Hepatocyte (in vitro differentiated cells): Measurements from ENCODE around the gene PDLIM7. TPM values are rescaled to one million over a fixed set of nuclear protein-coding genes. Genes with fewer than 3 reads are reported as not detected.

Experiments
- DNase-seq: peaks from one replicate; pipeline ENCODE4 v3.0.0-alpha.2; 2016; ENCODE audit warnings: low spot score
- H2AFZ ChIP-seq: fragments of 200-600 bp; sonication (generic); 2 replicates; pipeline ENCODE4 v1.6.0; 2016; ENCODE audit warnings: antibody characterized with exemption, mild to moderate bottlenecking
- H3K27ac ChIP-seq: fragments of 200-600 bp; sonication (generic); 2 replicates; pipeline ENCODE4 v1.5.1; 2016; ENCODE audit warnings: mild to moderate bottlenecking
- H3K27me3 ChIP-seq: fragments of 200-600 bp; sonication (generic); 2 replicates; pipeline ENCODE4 v1.6.1; 2016
- H3K36me3 ChIP-seq: fragments of 200-600 bp; sonication (generic); replicated peaks from 2 replicates; pipeline ENCODE4 v1.5.1; 2016; ENCODE audit warnings: low read depth; ENCODE audit not compliant: insufficient read depth
- H3K4me1 ChIP-seq: fragments of 200-600 bp; sonication (generic); 2 replicates; pipeline ENCODE4 v1.5.1; 2016; ENCODE audit warnings: mild to moderate bottlenecking, moderate library complexity; ENCODE audit not compliant: insufficient read depth
- H3K4me2 ChIP-seq: fragments of 200-600 bp; sonication (generic); 2 replicates; pipeline ENCODE4 v1.6.0; 2016
- H3K4me3 ChIP-seq: fragments of 200-600 bp; sonication (generic); 2 replicates; pipeline ENCODE4 v1.5.1; 2016; ENCODE audit warnings: mild to moderate bottlenecking
- H3K79me2 ChIP-seq: fragments of 200-600 bp; sonication (generic); 2 replicates; pipeline ENCODE4 v1.6.0; 2017; ENCODE audit warnings: mild to moderate bottlenecking
- H3K9me2 ChIP-seq: fragments of 200-600 bp; sonication (generic); replicated peaks from 2 replicates; pipeline ENCODE4 v1.6.0; 2017; ENCODE audit warnings: mild to moderate bottlenecking; ENCODE audit not compliant: insufficient read depth
- H3K9me3 ChIP-seq: fragments of 200-600 bp; sonication (generic); 2 replicates; pipeline ENCODE4 v1.5.1; 2016; ENCODE audit warnings: low read depth, mild to moderate bottlenecking
- H4K20me1 ChIP-seq: fragments of 200-600 bp; sonication (generic); 2 replicates; pipeline ENCODE4 v1.6.0; 2016; ENCODE audit warnings: mild to moderate bottlenecking; ENCODE audit not compliant: insufficient read depth, poor library complexity, severe bottlenecking
- CTCF ChIP-seq: fragments of 200-600 bp; sonication (generic); IDR thresholded peaks from 2 replicates; pipeline ENCODE4 v1.5.1; 2016; ENCODE audit warnings: antibody characterized with exemption, mild to moderate bottlenecking; ENCODE audit not compliant: poor library complexity
- EZH2 ChIP-seq: fragments of 200-600 bp; sonication (generic); IDR thresholded peaks from 2 replicates; pipeline ENCODE4 v1.6.1; 2016; ENCODE audit warnings: antibody characterized with exemption, mild to moderate bottlenecking, borderline replicate concordance
- EZH2phosphoT487 ChIP-seq: fragments of 200-600 bp; sonication (generic); IDR thresholded peaks from one replicate; pipeline ENCODE4 v1.6.1; 2018; ENCODE audit warnings: antibody characterized with exemption, mild to moderate bottlenecking, low read depth, moderate library complexity; ENCODE audit not compliant: unreplicated experiment, severe bottlenecking
- WGBS: methylation state at CpG from one replicate; pipeline ENCODE4 v1.1.6; 2016; ENCODE audit warnings: low lambda C conversion rate; ENCODE audit errors: missing lambda C conversion rate; 5-methylcytosine and 5-hydroxymethylcytosine counted together
- polyA plus RNA-seq: library from polyadenylated mRNA; unstranded; fragments of >200 nt; fragmentation: Nextera tagmentation; extraction: Ambion mirVana; gene quantifications from 2 replicates; pipeline ENCODE4 v1.2.1, GENCODE V29; 2016
- total RNA-seq: library from RNA; depleted of rRNA; stranded (reverse); fragments of >200 nt; gene quantifications from 2 replicates; pipeline ENCODE4 v1.2.3, GENCODE V29; 2014

The PDLIM7 gene
- total and polyA plus RNA-seq, 2 experiments from 2014 or later = 57.1 to 143 TPM

- Histone ChIP-seq H3K4me2 (no peak overlapping the region), H3K9me3 (no peaks in the 10 kb centered on the region)
These were observed 63.0 kb downstream of the PDLIM7 start for GRCh38 chr5:177434437-177434836.

GRCh38 chr5:177433658-177434217 lies 63.7 kb downstream of the PDLIM7 start:
- no peak for DNase-seq
- Histone ChIP-seq H3K79me2 (peaks cover 10% of the 10 kb centered on the region), H3K4me3 (no peak overlapping the region), H3K4me2 (no peak overlapping the region), H2AFZ (no peak overlapping the region), H3K4me1 (no peaks in the 10 kb centered on the region), H3K9me3 (no peaks in the 10 kb centered on the region), H3K27me3 (no peaks in the 10 kb centered on the region), H3K36me3 (no peaks in the 10 kb centered on the region), H4K20me1 (no peaks in the 10 kb centered on the region), H3K27ac (no peak overlapping the region), H3K9me2 (no peaks in the 10 kb centered on the region)
- 96% methylated on average over 26 of the region's 29 CpGs for WGBS
- no peak for TF ChIP-seq EZH2
- no peak for TF ChIP-seq EZH2phosphoT487

More at GRCh38 chr5:177434437-177434836, 63.0 kb downstream of the PDLIM7 start:
- no peak overlapping the region for H2AFZ ChIP-seq
- no peaks in the 10 kb centered on the region for H3K27me3 ChIP-seq
- DNase-seq = no peak
- no peaks in the 10 kb centered on the region for H3K9me2 ChIP-seq
- WGBS = 95% methylated on average over 8 of the region's 8 CpGs
- TF ChIP-seq EZH2phosphoT487 = no peak
- TF ChIP-seq CTCF = no peak
- TF ChIP-seq EZH2 = no peak
- H3K27ac ChIP-seq = no peak overlapping the region
- H4K20me1 ChIP-seq = no peaks in the 10 kb centered on the region
- no peak overlapping the region for H3K4me3 ChIP-seq
- H3K36me3 ChIP-seq = no peaks in the 10 kb centered on the region
- peaks cover 4% of the 10 kb centered on the region for H3K79me2 ChIP-seq
- no peaks in the 10 kb centered on the region for H3K4me1 ChIP-seq

Other genes with a start within 250 kb of the PDLIM7 start
- gene RAB24, start 193.9 kb downstream of the PDLIM7 start, total RNA-seq = 25.7 and 30.3 TPM in 2 replicates
- 64.6 and 76.6 TPM in 2 replicates for gene RAB24, start 193.9 kb downstream of the PDLIM7 start, polyA plus RNA-seq
- gene PRELID1, start 193.8 kb downstream of the PDLIM7 start, total RNA-seq = 228 and 245 TPM in 2 replicates
- gene PRELID1, start 193.8 kb downstream of the PDLIM7 start, polyA plus RNA-seq = 255 and 282 TPM in 2 replicates
- gene MXD3, start 185.7 kb downstream of the PDLIM7 start, total RNA-seq = 14.0 and 22.3 TPM in 2 replicates
- gene MXD3, start 185.7 kb downstream of the PDLIM7 start, polyA plus RNA-seq = 11.9 and 16.5 TPM in 2 replicates
- gene LMAN2, start 145.9 kb downstream of the PDLIM7 start, total RNA-seq = 357 and 366 TPM in 2 replicates
- gene LMAN2, start 145.9 kb downstream of the PDLIM7 start, polyA plus RNA-seq = 381 and 391 TPM in 2 replicates
- 26.1 and 36.5 TPM in 2 replicates for gene RGS14, start 139.7 kb downstream of the PDLIM7 start, total RNA-seq
- gene RGS14, start 139.7 kb downstream of the PDLIM7 start, polyA plus RNA-seq = 30.7 and 37.0 TPM in 2 replicates
- gene SLC34A1, start 113.2 kb downstream of the PDLIM7 start, total RNA-seq = 0.12 TPM in 1 of 2 replicates, not detected in the other
- gene SLC34A1, start 113.2 kb downstream of the PDLIM7 start, polyA plus RNA-seq = 0.33 TPM in 1 of 2 replicates, not detected in the other
- gene PFN3, start 96.9 kb downstream of the PDLIM7 start, total RNA-seq = not detected in 2 replicates
- gene PFN3, start 96.9 kb downstream of the PDLIM7 start, polyA plus RNA-seq = not detected in 2 replicates
- gene F12, start 88.0 kb downstream of the PDLIM7 start, total RNA-seq = 16.5 and 18.2 TPM in 2 replicates
- gene F12, start 88.0 kb downstream of the PDLIM7 start, polyA plus RNA-seq = 46.6 and 49.8 TPM in 2 replicates
- gene GRK6, start 70.9 kb downstream of the PDLIM7 start, total RNA-seq = 29.3 and 31.6 TPM in 2 replicates
- 27.3 and 31.1 TPM in 2 replicates for gene GRK6, start 70.9 kb downstream of the PDLIM7 start, polyA plus RNA-seq
- 4.8 TPM in 2 replicates for gene PRR7, start 50.8 kb downstream of the PDLIM7 start, total RNA-seq
- 11.7 and 14.3 TPM in 2 replicates for gene PRR7, start 50.8 kb downstream of the PDLIM7 start, polyA plus RNA-seq
- 83.7 and 107 TPM in 2 replicates for gene DBN1, start 24.0 kb downstream of the PDLIM7 start, total RNA-seq
- 116 and 122 TPM in 2 replicates for gene DBN1, start 24.0 kb downstream of the PDLIM7 start, polyA plus RNA-seq
- 3.3 and 3.5 TPM in 2 replicates for gene DOK3, start 12.2 kb upstream of the PDLIM7 start, total RNA-seq
- gene DOK3, start 12.2 kb upstream of the PDLIM7 start, polyA plus RNA-seq = 2.6 and 3.1 TPM in 2 replicates
- 45.0 and 65.9 TPM in 2 replicates for gene DDX41, start 19.4 kb upstream of the PDLIM7 start, total RNA-seq
- 42.8 and 50.7 TPM in 2 replicates for gene DDX41, start 19.4 kb upstream of the PDLIM7 start, polyA plus RNA-seq
- 31.4 and 67.6 TPM in 2 replicates for gene FAM193B, start 57.0 kb upstream of the PDLIM7 start, total RNA-seq
- 76.1 and 136 TPM in 2 replicates for gene FAM193B, start 57.0 kb upstream of the PDLIM7 start, polyA plus RNA-seq
- 171 and 187 TPM in 2 replicates for gene TMED9, start 94.6 kb upstream of the PDLIM7 start, total RNA-seq
- gene TMED9, start 94.6 kb upstream of the PDLIM7 start, polyA plus RNA-seq = 512 and 519 TPM in 2 replicates
- gene B4GALT7, start 102.5 kb upstream of the PDLIM7 start, total RNA-seq = 28.5 and 29.2 TPM in 2 replicates
- 60.7 and 67.6 TPM in 2 replicates for gene B4GALT7, start 102.5 kb upstream of the PDLIM7 start, polyA plus RNA-seq